OCI-LY1 (cell line): ENCODE results near the gene CBX4.
"Not testable (repeated sequence)": the region's sequence is repeated elsewhere in the genome, so short reads cannot be mapped to it uniquely, and the experiment has no call there.

ENCODE experiments used
- H2AFZ ChIP-seq: fragments of 200-600 bp; sonication (generic), shearing (Covaris generic); 2 replicates; pipeline ENCODE4 v1.6.0; 2014; ENCODE audit warnings: antibody characterized with exemption, mild to moderate bottlenecking, low read length
- H3F3A ChIP-seq: fragments of 200-600 bp; sonication (generic), shearing (Covaris generic); 2 replicates; pipeline ENCODE4 v1.6.0; 2014; ENCODE audit warnings: mild to moderate bottlenecking, antibody characterized with exemption, low read length, moderate library complexity; ENCODE audit not compliant: insufficient read depth
- H3K27ac ChIP-seq: fragments of 200-600 bp; sonication (generic); 2 replicates; pipeline ENCODE4 v1.5.1; 2014; ENCODE audit warnings: low read length, mixed run types, mild to moderate bottlenecking, low read depth; ENCODE audit not compliant: poor library complexity, severe bottlenecking
- H3K27me3 ChIP-seq: fragments of 200-600 bp; sonication (generic); 2 replicates; pipeline ENCODE4 v1.6.0; 2014; ENCODE audit warnings: antibody characterized with exemption, mild to moderate bottlenecking, low read length, moderate library complexity; ENCODE audit not compliant: insufficient read depth
- H3K36me3 ChIP-seq: fragments of 200-600 bp; sonication (generic); 2 replicates; pipeline ENCODE4 v1.6.1; 2014; ENCODE audit warnings: mild to moderate bottlenecking, antibody characterized with exemption, low read length, moderate library complexity, mixed read lengths; ENCODE audit not compliant: insufficient read depth
- H3K4me1 ChIP-seq: fragments of 200-600 bp; sonication (generic); 2 replicates; pipeline ENCODE4 v1.5.1; 2014; ENCODE audit warnings: mild to moderate bottlenecking, low read length, moderate library complexity; ENCODE audit not compliant: insufficient read depth, severe bottlenecking
- H3K4me2 ChIP-seq: fragments of 200-600 bp; sonication (generic), shearing (Covaris generic); 2 replicates; pipeline ENCODE4 v1.6.1; 2014; ENCODE audit warnings: low read length
- H3K4me3 ChIP-seq: fragments of 200-600 bp; sonication (generic); 2 replicates; pipeline ENCODE4 v1.5.1; 2014; ENCODE audit warnings: low read length, low read depth, mild to moderate bottlenecking, mixed read lengths; ENCODE audit not compliant: poor library complexity, severe bottlenecking
- H3K79me2 ChIP-seq: fragments of 200-600 bp; shearing (Covaris generic); 2 replicates; pipeline ENCODE4 v1.6.1; 2016; ENCODE audit warnings: mixed run types, low read length, mixed read lengths; ENCODE audit not compliant: insufficient read depth
- H3K9ac ChIP-seq: fragments of 200-600 bp; sonication (generic), shearing (Covaris generic); 2 replicates; pipeline ENCODE4 v1.6.1; 2014; ENCODE audit warnings: mild to moderate bottlenecking, low read length, mixed read lengths
- H3K9me2 ChIP-seq: fragments of 200-600 bp; sonication (generic), shearing (Covaris generic); 2 replicates; pipeline ENCODE4 v1.6.1; 2014; ENCODE audit warnings: low read depth, mild to moderate bottlenecking, low read length, mixed read lengths
- H3K9me3 ChIP-seq: fragments of 200-600 bp; shearing (Covaris generic); 2 replicates; pipeline ENCODE4 v1.6.1; 2014; ENCODE audit warnings: low read length, mixed read lengths
- H4K20me1 ChIP-seq: fragments of 200-600 bp; sonication (generic), shearing (Covaris generic); 2 replicates; pipeline ENCODE4 v1.6.0; 2016; ENCODE audit warnings: mild to moderate bottlenecking, low read length; ENCODE audit not compliant: insufficient read depth
- CTCF ChIP-seq: fragments of 200-600 bp; sonication (generic), shearing (Covaris generic); IDR thresholded peaks from 2 replicates; pipeline ENCODE4 v1.5.1; 2017; ENCODE audit warnings: mild to moderate bottlenecking, antibody characterized with exemption, low read length, moderate library complexity, mixed read lengths
- EZH2 ChIP-seq: fragments of 200-600 bp; sonication (generic), shearing (Covaris generic); IDR thresholded peaks from 2 replicates; pipeline ENCODE4 v1.8.0; 2017; ENCODE audit warnings: borderline replicate concordance, mixed run types, mild to moderate bottlenecking, antibody characterized with exemption, low read length, moderate library complexity, mixed read lengths

CBX4 gene

GRCh38 chr17:79855331-79856124, 16.3 kb upstream of the CBX4 start:
- no peak overlapping the region for H3K4me2 ChIP-seq
- H3K4me1 ChIP-seq, result peaks cover 5% of the 10 kb centered on the region
- H3F3A ChIP-seq, result no peaks in the 10 kb centered on the region
- no peak overlapping the region for H2AFZ ChIP-seq
- no peak overlapping the region for H3K27ac ChIP-seq
- H4K20me1 ChIP-seq, result no peaks in the 10 kb centered on the region
- no peaks in the 10 kb centered on the region for H3K9me3 ChIP-seq
- H3K27me3 ChIP-seq, result no peaks in the 10 kb centered on the region
- H3K36me3 ChIP-seq, result no peaks in the 10 kb centered on the region
- H3K9ac ChIP-seq, result no peak overlapping the region
- H3K9me2 ChIP-seq, result no peaks in the 10 kb centered on the region
- TF ChIP-seq EZH2, result no peak
- no peak for TF ChIP-seq CTCF
- H3K79me2 ChIP-seq, result no peaks in the 10 kb centered on the region
- no peak overlapping the region for H3K4me3 ChIP-seq

GRCh38 chr17:79854080-79855060, 15.1 kb upstream of the CBX4 start:
- no peaks in the 10 kb centered on the region for H3F3A ChIP-seq
- no peak overlapping the region for H2AFZ ChIP-seq
- H4K20me1 ChIP-seq, result no peaks in the 10 kb centered on the region
- H3K9ac ChIP-seq, result no peak overlapping the region
- H3K4me2 ChIP-seq, result no peak overlapping the region
- H3K4me1 ChIP-seq, result peaks cover 5% of the 10 kb centered on the region
- no peak overlapping the region for H3K27ac ChIP-seq
- no peaks in the 10 kb centered on the region for H3K9me3 ChIP-seq
- H3K79me2 ChIP-seq, result no peaks in the 10 kb centered on the region
- peaks cover 5% of the 10 kb centered on the region for H3K27me3 ChIP-seq
- no peak overlapping the region for H3K4me3 ChIP-seq
- TF ChIP-seq CTCF, result no peak
- no peak for TF ChIP-seq EZH2
- H3K9me2 ChIP-seq, result no peaks in the 10 kb centered on the region
- H3K36me3 ChIP-seq, result no peaks in the 10 kb centered on the region

- H3K36me3 ChIP-seq, H3K9me3 ChIP-seq, H3K79me2 ChIP-seq, H3F3A ChIP-seq, H4K20me1 ChIP-seq, H3K27me3 ChIP-seq, H3K27ac ChIP-seq, H3K9me2 ChIP-seq, H2AFZ ChIP-seq, H3K4me3 ChIP-seq, H3K9ac ChIP-seq, H3K4me1 ChIP-seq: not testable (repeated sequence)
- H3K4me2 ChIP-seq, result peak overlapping the region; percentile 65; the same call in 1 of the 2 replicates
These were observed 13.9 kb upstream of the CBX4 start for GRCh38 chr17:79853168-79853567.
